ENCODE results near the gene TIAM1.

DNA sequence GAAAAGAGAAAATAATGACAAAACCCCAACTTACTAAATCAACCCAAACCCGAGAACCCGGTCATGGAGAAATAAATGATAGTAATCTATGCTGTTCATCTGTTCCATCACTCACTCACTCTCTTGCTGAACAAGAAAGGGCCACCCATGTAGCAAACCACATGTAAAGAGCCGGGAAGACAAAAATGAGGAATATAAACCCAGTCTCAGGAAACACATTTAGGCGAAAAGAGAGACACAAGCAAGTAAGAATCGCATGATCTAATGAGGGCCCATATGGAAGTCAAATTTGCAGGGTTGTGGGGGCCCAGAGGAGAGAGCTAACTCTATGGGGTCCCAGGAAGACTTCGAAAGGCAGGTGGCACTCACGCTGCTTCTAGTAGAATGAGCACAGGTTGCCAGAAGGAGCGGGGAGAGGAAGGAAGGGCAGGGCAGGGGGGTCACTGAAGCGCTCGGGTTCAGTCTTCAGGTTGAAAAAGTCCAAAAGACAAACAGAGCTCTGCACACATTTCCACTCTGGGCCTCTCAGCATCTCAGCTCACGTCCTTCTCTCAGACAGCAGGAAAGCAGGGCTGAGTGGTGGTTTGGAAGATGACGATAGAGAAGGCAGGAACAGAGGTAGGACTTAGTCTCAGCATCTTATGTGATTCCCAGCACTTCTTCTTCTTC, 162.8 kb downstream of the TIAM1 start:
- TF ChIP-seq SP1 (IDR thresholded peaks at IDR 0.05; ENCODE audit: low read depth, low read length) (no peak), EP300 (IDR thresholded peaks at IDR 0.05; ENCODE audit: borderline replicate concordance in 1 of 2, low read depth in 2 of 2, low read length in 2 of 2) (no peak), TAF1 (IDR thresholded peaks at IDR 0.05; ENCODE audit: low read depth, low read length) (no peak), POLR2A (IDR thresholded peaks at IDR 0.05; ENCODE audit: control extremely low read depth in 1 of 2, low read depth in 2 of 2, low read length in 2 of 2) (no peak), SIN3A (conservative IDR thresholded peaks at IDR 0.05 in 1 of 2, IDR thresholded peaks at IDR 0.05 in 1 of 2; ENCODE audit: low read depth in 1 of 2, low read length in 2 of 2) (no peak), ZNF274 (IDR thresholded peaks at IDR 0.05; ENCODE audit: borderline replicate concordance, extremely low read depth, low read length) (no peak), POLR2AphosphoS5 (IDR thresholded peaks at IDR 0.05; ENCODE audit: low read depth, low read length) (no peak), RFX5 (IDR thresholded peaks at IDR 0.05; ENCODE audit: borderline replicate concordance, low read depth, low read length) (no peak)
- TF ChIP-seq, protein P1, sequence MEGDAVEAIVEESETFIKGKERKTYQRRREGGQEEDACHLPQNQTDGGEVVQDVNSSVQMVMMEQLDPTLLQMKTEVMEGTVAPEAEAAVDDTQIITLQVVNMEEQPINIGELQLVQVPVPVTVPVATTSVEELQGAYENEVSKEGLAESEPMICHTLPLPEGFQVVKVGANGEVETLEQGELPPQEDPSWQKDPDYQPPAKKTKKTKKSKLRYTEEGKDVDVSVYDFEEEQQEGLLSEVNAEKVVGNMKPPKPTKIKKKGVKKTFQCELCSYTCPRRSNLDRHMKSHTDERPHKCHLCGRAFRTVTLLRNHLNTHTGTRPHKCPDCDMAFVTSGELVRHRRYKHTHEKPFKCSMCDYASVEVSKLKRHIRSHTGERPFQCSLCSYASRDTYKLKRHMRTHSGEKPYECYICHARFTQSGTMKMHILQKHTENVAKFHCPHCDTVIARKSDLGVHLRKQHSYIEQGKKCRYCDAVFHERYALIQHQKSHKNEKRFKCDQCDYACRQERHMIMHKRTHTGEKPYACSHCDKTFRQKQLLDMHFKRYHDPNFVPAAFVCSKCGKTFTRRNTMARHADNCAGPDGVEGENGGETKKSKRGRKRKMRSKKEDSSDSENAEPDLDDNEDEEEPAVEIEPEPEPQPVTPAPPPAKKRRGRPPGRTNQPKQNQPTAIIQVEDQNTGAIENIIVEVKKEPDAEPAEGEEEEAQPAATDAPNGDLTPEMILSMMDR (IDR thresholded peaks at IDR 0.05; ENCODE audit: control extremely low read depth in 1 of 3, insufficient read depth in 1 of 3, low read depth in 1 of 3, low read length in 3 of 3): no peak
